ENCODE data around the gene METTL16. TPM values are rescaled to one million over a fixed set of nuclear protein-coding genes. Genes with fewer than 3 reads are reported as not detected.

Gene METTL16
- total and polyA plus RNA-seq, 2 donors (not counting 1 experiment from before 2014, with no cell fraction given): 19.2 to 56.5 TPM

DNA sequence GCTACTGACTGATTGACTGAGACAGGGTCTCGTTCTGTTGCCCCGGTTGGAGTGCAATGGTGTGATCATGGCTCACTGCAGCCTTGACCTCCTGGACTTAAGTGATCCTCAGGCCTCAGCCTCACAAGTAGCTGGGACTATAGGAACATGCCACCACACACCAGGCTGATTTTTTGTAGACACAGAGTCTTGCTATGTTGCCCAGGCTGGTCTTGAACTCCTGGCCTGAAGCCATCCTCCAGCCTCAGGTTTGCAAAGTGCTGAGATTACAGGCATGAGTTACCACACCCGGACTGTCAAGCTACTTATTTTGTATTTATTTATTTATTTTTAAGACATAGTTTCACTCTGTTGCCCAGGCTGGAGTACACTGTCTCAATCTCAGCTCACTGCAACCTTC, 55.2 kb downstream of the METTL16 start:
- ATAC-seq (ENCODE audit: low read depth) (no peak), DNase-seq (no peak)
- no peak overlapping the region for H3K4me3 ChIP-seq (ENCODE audit: control extremely low read depth in 1 of 5, extremely low read depth in 1 of 5, insufficient read depth in 1 of 5, low read depth in 2 of 5, low read length in 4 of 5)
- POLR2A ChIA-PET: no interaction called here
- H3K4me3 Mint-ChIP-seq: no peak overlapping the region
- no peak overlapping the region for H3K4me2 ChIP-seq (replicated peaks; ENCODE audit: low read depth, low read length, poor library complexity, severe bottlenecking)
- no peaks in the 10 kb centered on the region for H4K20me1 ChIP-seq (ENCODE audit: control insufficient read depth, insufficient read depth, low read length, poor library complexity, severe bottlenecking)
- peaks cover 0 to 39% of the 10 kb centered on the region in 2 experiments for H3K36me3 ChIP-seq (replicated peaks in 1 of 2; ENCODE audit: control extremely low read depth in 1 of 2, control insufficient read depth in 1 of 2, extremely low read depth in 1 of 2, insufficient read depth in 2 of 2, low read length in 1 of 2)
- no peaks in the 10 kb centered on the region for H3K9me3 ChIP-seq (ENCODE audit: control extremely low read depth in 1 of 3, control insufficient read depth in 2 of 3, insufficient read depth in 1 of 3, low read length in 2 of 3)
- no peaks in the 10 kb centered on the region for H3K79me2 ChIP-seq (ENCODE audit: control insufficient read depth, insufficient read depth, low read length)
- no peak overlapping the region for H2AFZ ChIP-seq (ENCODE audit: insufficient read depth, low read depth, low read length, poor library complexity, severe bottlenecking)
- H3K27ac ChIP-seq (ENCODE audit: low read length in 2 of 2): no peak overlapping the region
- CTCF ChIA-PET: interaction anchor here (0.6 to 1.1 kb wide), 3 partner anchors 74 to 403 kb away, joined by 3 read pairs; no protein-coding TSS in a partner anchor
- H3K27ac Mint-ChIP-seq: no peak overlapping the region
- H3K9ac ChIP-seq (ENCODE audit: low read length): no peak overlapping the region
- H3K27me3 Mint-ChIP-seq: no peaks in the 10 kb centered on the region
- TF ChIP-seq EZH2 (IDR thresholded peaks at IDR 0.05; ENCODE audit: borderline replicate concordance, insufficient read depth, low read depth, low read length, poor library complexity, severe bottlenecking): no peak
- TF ChIP-seq, protein P1, sequence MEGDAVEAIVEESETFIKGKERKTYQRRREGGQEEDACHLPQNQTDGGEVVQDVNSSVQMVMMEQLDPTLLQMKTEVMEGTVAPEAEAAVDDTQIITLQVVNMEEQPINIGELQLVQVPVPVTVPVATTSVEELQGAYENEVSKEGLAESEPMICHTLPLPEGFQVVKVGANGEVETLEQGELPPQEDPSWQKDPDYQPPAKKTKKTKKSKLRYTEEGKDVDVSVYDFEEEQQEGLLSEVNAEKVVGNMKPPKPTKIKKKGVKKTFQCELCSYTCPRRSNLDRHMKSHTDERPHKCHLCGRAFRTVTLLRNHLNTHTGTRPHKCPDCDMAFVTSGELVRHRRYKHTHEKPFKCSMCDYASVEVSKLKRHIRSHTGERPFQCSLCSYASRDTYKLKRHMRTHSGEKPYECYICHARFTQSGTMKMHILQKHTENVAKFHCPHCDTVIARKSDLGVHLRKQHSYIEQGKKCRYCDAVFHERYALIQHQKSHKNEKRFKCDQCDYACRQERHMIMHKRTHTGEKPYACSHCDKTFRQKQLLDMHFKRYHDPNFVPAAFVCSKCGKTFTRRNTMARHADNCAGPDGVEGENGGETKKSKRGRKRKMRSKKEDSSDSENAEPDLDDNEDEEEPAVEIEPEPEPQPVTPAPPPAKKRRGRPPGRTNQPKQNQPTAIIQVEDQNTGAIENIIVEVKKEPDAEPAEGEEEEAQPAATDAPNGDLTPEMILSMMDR (IDR thresholded peaks at IDR 0.05): no peak
- no peaks in the 10 kb centered on the region for H3K4me1 ChIP-seq (ENCODE audit: control insufficient read depth in 2 of 2, insufficient read depth in 2 of 2, low read length in 2 of 2)
- no peaks in the 10 kb centered on the region for H3K9me3 Mint-ChIP-seq (ENCODE audit: insufficient read depth)
- no peaks in the 10 kb centered on the region for H3K27me3 ChIP-seq (replicated peaks in 1 of 4; ENCODE audit: control extremely low read depth in 1 of 4, control insufficient read depth in 3 of 4, insufficient read depth in 4 of 4, low read length in 3 of 4)
- H3K4me1 Mint-ChIP-seq: no peaks in the 10 kb centered on the region
- intact Hi-C loops (cut with micrococcal nuclease): no loop called here
- 92% methylated on average over 2 of the region's 3 CpGs for WGBS (ENCODE audit: insufficient coverage)

DNA sequence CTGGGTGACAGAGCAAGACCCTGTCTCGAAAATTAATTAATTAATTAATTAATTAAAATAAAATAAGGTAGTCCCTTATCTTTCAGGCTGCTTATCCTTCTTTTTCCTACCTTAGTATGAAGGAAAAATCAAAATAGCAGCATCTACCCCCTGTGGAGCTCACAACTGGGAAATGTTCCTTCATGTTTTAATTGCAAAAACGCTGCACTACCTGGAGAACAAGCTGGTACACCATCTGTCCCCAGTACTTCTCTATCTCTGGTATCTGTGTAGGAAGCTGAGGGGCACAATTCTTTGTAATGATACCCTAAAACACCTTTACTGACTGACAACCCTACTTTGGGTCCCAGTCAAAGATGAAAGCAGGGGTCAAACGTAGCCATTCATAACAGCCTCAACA, 55.7 kb downstream of the METTL16 start:
- no peaks in the 10 kb centered on the region for H3K9me3 ChIP-seq (ENCODE audit: control extremely low read depth in 1 of 3, control insufficient read depth in 2 of 3, insufficient read depth in 1 of 3, low read length in 2 of 3)
- H4K20me1 ChIP-seq (ENCODE audit: control insufficient read depth, insufficient read depth, low read length, poor library complexity, severe bottlenecking): no peaks in the 10 kb centered on the region
- H3K27ac ChIP-seq (ENCODE audit: low read length in 2 of 2): no peak overlapping the region
- Mint-ChIP-seq H3K4me3 (no peak overlapping the region), H3K27ac (no peak overlapping the region), H3K27me3 (no peaks in the 10 kb centered on the region), H3K9me3 (ENCODE audit: insufficient read depth) (no peaks in the 10 kb centered on the region), H3K4me1 (no peaks in the 10 kb centered on the region)
- H3K4me1 ChIP-seq (ENCODE audit: control insufficient read depth in 2 of 2, insufficient read depth in 2 of 2, low read length in 2 of 2): no peaks in the 10 kb centered on the region
- no peak overlapping the region for H3K4me2 ChIP-seq (replicated peaks; ENCODE audit: low read depth, low read length, poor library complexity, severe bottlenecking)
- H3K4me3 ChIP-seq (ENCODE audit: control extremely low read depth in 1 of 5, extremely low read depth in 1 of 5, insufficient read depth in 1 of 5, low read depth in 2 of 5, low read length in 4 of 5): no peak overlapping the region
- TF ChIP-seq, protein P1 (IDR thresholded peaks at IDR 0.05): no peak
- TF ChIP-seq EZH2 (IDR thresholded peaks at IDR 0.05; ENCODE audit: borderline replicate concordance, insufficient read depth, low read depth, low read length, poor library complexity, severe bottlenecking): no peak
- H3K27me3 ChIP-seq (replicated peaks in 1 of 4; ENCODE audit: control extremely low read depth in 1 of 4, control insufficient read depth in 3 of 4, insufficient read depth in 4 of 4, low read length in 3 of 4): no peaks in the 10 kb centered on the region
- no CpG with 5 or more reads among the region's 3 CpGs for WGBS (ENCODE audit: insufficient coverage)
- H3K79me2 ChIP-seq (ENCODE audit: control insufficient read depth, insufficient read depth, low read length): no peaks in the 10 kb centered on the region
- POLR2A ChIA-PET: no interaction called here
- no peak overlapping the region for H3K9ac ChIP-seq (ENCODE audit: low read length)
- ATAC-seq (ENCODE audit: low read depth) (no peak), DNase-seq (no peak)
- peaks cover 0 to 38% of the 10 kb centered on the region in 2 experiments for H3K36me3 ChIP-seq (replicated peaks in 1 of 2; ENCODE audit: control extremely low read depth in 1 of 2, control insufficient read depth in 1 of 2, extremely low read depth in 1 of 2, insufficient read depth in 2 of 2, low read length in 1 of 2)
- CTCF ChIA-PET: interaction anchor here (0.6 to 1.1 kb wide), 2 partner anchors 73 to 402 kb away, joined by 3 read pairs; no protein-coding TSS in a partner anchor
- no peak overlapping the region for H2AFZ ChIP-seq (ENCODE audit: insufficient read depth, low read depth, low read length, poor library complexity, severe bottlenecking)
- intact Hi-C loops (cut with micrococcal nuclease): no loop called here

Data from B cell (primary cell).